OCI-LY7 (cell line): Measurements from ENCODE around the gene TP73. TPM values are rescaled to one million over a fixed set of nuclear protein-coding genes. Genes with fewer than 3 reads are reported as not detected.

ENCODE experiments used
- BruUV-seq: library from RNA; stranded (reverse); fragments of 400-500 nt; replicated peaks from 2 replicates; lab custom pipeline; 2021; lab: Mats Ljungman, UMichigan
- CTCF ChIA-PET: fragments of 300-600 bp; sonication (Branson Sonifier 250); formaldehyde crosslinking; loops from one replicate; lab custom pipeline; 2022; ENCODE audit warnings: antibody characterized with exemption; ENCODE audit not compliant: unreplicated experiment; lab: Charles Lee
- POLR2A ChIA-PET: fragments of 300-600 bp; sonication (Branson Sonifier 250); formaldehyde crosslinking; loops from one replicate; lab custom pipeline; 2022; ENCODE audit warnings: antibody characterized with exemption; lab: Charles Lee
- DNase-seq: peaks from one replicate; pipeline ENCODE4 v3.0.0-alpha.2; 2015; ENCODE audit warnings: low spot score
- H2AFZ ChIP-seq: fragments of 200-600 bp; sonication (generic), shearing (Covaris generic); 2 replicates; pipeline ENCODE4 v1.6.1; 2014; ENCODE audit warnings: mild to moderate bottlenecking, antibody characterized with exemption, low read length, moderate library complexity
- H3K27ac ChIP-seq: fragments of 200-600 bp; sonication (generic); 2 replicates; pipeline ENCODE4 v1.5.1; 2014; ENCODE audit warnings: mixed run types, low read depth, mild to moderate bottlenecking, moderate library complexity, low read length, inconsistent platforms; ENCODE audit not compliant: poor library complexity, severe bottlenecking
- H3K36me3 ChIP-seq: fragments of 200-600 bp; sonication (generic); 2 replicates; pipeline ENCODE4 v1.6.1; 2014; ENCODE audit warnings: mild to moderate bottlenecking, antibody characterized with exemption, low read length, moderate library complexity, mixed read lengths; ENCODE audit not compliant: insufficient read depth
- H3K4me1 ChIP-seq: fragments of 200-600 bp; sonication (generic); 2 replicates; pipeline ENCODE4 v1.5.1; 2014; ENCODE audit warnings: mild to moderate bottlenecking, low read length; ENCODE audit not compliant: insufficient read depth, poor library complexity, severe bottlenecking
- H3K4me2 ChIP-seq: fragments of 200-600 bp; sonication (generic); 2 replicates; pipeline ENCODE4 v1.6.1; 2014; ENCODE audit warnings: mild to moderate bottlenecking, low read length
- H3K4me3 ChIP-seq: fragments of 200-600 bp; sonication (generic); 2 replicates; pipeline ENCODE4 v1.5.1; 2014; ENCODE audit warnings: mild to moderate bottlenecking, low read depth, low read length; ENCODE audit not compliant: poor library complexity, severe bottlenecking
- H3K79me2 ChIP-seq: fragments of 200-600 bp; sonication (generic); 2 replicates; pipeline ENCODE4 v1.6.1; 2016; ENCODE audit warnings: low read depth, mild to moderate bottlenecking, low read length, moderate library complexity, mixed read lengths; ENCODE audit not compliant: insufficient read depth
- H3K9me2 ChIP-seq: fragments of 200-600 bp; sonication (generic); 2 replicates; pipeline ENCODE4 v1.6.1; 2016; ENCODE audit warnings: mild to moderate bottlenecking, low read length, mixed read lengths; ENCODE audit not compliant: insufficient read depth
- H3K9me3 ChIP-seq: fragments of 200-600 bp; sonication (generic); 2 replicates; pipeline ENCODE4 v1.6.1; 2014; ENCODE audit warnings: mild to moderate bottlenecking, mixed run types, low read length, mixed read lengths
- H4K20me1 ChIP-seq: fragments of 200-600 bp; sonication (generic); 2 replicates; pipeline ENCODE4 v1.6.1; 2014; ENCODE audit warnings: mild to moderate bottlenecking, antibody characterized with exemption, low read length, moderate library complexity, mixed read lengths; ENCODE audit not compliant: insufficient read depth
- EZH2phosphoT487 ChIP-seq: fragments of 200-600 bp; sonication (generic); IDR thresholded peaks from 2 replicates; pipeline ENCODE4 v1.6.1; 2018; ENCODE audit warnings: low read depth, borderline replicate concordance, mild to moderate bottlenecking, mixed run types, antibody characterized with exemption, low read length, moderate library complexity, mixed read lengths
- intact Hi-C: fragments of 100-400 bp; cut with micrococcal nuclease; formaldehyde crosslinking; loops from one replicate; pipeline ENCODE4 v1.10.0; 2022; ENCODE audit not compliant: unreplicated experiment
- total RNA-seq, 2 experiments: library from RNA; depleted of rRNA in 1 of 2; stranded (reverse); fragments of >200 nt in 1 of 2; shearing (Covaris generic) in 1 of 2; gene quantifications; 2 replicates each; pipeline ENCODE4 v1.2.3, GENCODE V29; 2014 to 2022
- TF ChIP-seq, protein P1 (sequence below): fragments of 200-600 bp; sonication (generic); conservative IDR thresholded peaks from 2 replicates; pipeline ENCODE4 v1.5.1; 2014; ENCODE audit warnings: mild to moderate bottlenecking, antibody characterized with exemption, low read length, moderate library complexity, mixed read lengths

TP73 gene
- total RNA-seq, 2 experiments from 2014 or later: 0.48 TPM; not detected in 1

DNA sequence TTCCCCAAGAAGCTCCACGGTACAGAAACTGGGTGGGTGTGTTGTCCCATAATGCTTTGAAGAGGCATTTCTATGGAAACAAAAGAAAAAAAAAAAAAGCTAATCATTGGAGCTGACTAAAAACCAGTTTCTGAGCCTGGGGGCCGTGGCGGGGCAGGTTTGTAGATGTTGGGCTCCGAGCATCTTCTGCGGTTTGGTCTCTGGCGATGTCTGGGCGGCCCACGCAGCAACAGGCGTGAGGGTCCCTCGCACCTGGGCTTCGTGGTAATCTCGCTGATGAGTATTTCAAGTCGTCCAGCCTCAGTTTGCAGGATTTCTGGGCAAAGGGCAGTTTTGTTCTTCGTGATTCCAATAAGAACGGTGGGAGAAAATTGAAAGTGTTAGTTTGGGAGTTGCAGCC lies 6.8 kb downstream of the TP73 start:
- POLR2A ChIA-PET: interaction anchor here (1.5 kb wide), 1 partner anchor 8 kb away, joined by 5 read pairs; no protein-coding TSS in a partner anchor
- DNase-seq: no peak

DNA sequence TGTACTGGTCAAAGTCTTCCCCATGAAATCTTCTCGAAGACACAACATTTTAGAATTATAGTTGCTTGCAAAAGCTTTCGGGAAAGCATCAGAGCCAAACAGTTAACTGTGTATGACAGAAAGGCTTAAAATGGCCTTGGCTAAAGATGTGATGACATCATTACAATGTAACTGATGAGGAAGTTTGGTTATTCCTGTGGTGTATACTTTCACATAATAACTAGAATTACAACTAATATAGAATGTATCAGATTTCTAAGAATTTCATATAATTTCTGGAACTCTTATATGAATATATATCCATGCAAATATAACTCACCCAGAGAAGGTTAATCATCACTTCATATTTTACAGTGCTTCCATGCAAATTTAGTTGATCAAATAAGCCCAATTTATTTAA lies 8.4 kb downstream of the TP73 start:
- no peaks in the 10 kb centered on the region for H4K20me1 ChIP-seq
- intact Hi-C loops: no loop called here

More for the DNA sequence above, 6.8 kb downstream of the TP73 start:
- Histone ChIP-seq H2AFZ (no peak overlapping the region), H3K4me2 (no peak overlapping the region), H3K4me3 (no peak overlapping the region), H3K27ac (no peak overlapping the region), H3K9me3 (no peaks in the 10 kb centered on the region), H3K79me2 (no peaks in the 10 kb centered on the region), H3K9me2 (no peaks in the 10 kb centered on the region), H3K36me3 (no peaks in the 10 kb centered on the region), H4K20me1 (no peaks in the 10 kb centered on the region), H3K4me1 (peaks cover 21% of the 10 kb centered on the region)
- no TSS peak for BruUV-seq
- intact Hi-C loops: no loop called here
- TF ChIP-seq, protein P1, sequence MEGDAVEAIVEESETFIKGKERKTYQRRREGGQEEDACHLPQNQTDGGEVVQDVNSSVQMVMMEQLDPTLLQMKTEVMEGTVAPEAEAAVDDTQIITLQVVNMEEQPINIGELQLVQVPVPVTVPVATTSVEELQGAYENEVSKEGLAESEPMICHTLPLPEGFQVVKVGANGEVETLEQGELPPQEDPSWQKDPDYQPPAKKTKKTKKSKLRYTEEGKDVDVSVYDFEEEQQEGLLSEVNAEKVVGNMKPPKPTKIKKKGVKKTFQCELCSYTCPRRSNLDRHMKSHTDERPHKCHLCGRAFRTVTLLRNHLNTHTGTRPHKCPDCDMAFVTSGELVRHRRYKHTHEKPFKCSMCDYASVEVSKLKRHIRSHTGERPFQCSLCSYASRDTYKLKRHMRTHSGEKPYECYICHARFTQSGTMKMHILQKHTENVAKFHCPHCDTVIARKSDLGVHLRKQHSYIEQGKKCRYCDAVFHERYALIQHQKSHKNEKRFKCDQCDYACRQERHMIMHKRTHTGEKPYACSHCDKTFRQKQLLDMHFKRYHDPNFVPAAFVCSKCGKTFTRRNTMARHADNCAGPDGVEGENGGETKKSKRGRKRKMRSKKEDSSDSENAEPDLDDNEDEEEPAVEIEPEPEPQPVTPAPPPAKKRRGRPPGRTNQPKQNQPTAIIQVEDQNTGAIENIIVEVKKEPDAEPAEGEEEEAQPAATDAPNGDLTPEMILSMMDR: no peak
- TF ChIP-seq EZH2phosphoT487: no peak
- CTCF ChIA-PET: no interaction called here

DNA sequence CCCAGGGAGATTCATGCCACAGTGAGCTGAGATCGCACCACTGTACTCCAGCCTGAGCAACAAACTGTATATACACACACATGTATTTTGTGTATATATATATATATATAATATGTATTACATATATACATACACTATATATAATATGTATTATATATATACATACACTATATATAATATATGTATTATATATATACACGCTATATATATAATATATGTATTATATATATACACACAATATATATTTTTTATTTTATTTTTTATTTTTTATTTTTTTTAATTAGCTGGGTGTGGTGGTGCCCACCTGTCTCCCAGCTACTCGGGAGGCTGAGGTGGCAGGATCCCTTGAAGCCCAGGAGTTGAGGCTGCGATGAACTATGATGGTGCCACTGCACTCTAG lies 9.3 kb downstream of the TP73 start:
- no peaks in the 10 kb centered on the region for H4K20me1 ChIP-seq
- H3K9me3 ChIP-seq: no peaks in the 10 kb centered on the region
- H3K36me3 ChIP-seq: no peaks in the 10 kb centered on the region
- no peak overlapping the region for H3K4me3 ChIP-seq
- H2AFZ ChIP-seq: no peak overlapping the region
- H3K4me2 ChIP-seq: no peak overlapping the region
- H3K9me2 ChIP-seq: no peaks in the 10 kb centered on the region
- intact Hi-C loops: no loop called here
- no peak overlapping the region for H3K27ac ChIP-seq
- ChIA-PET CTCF (no interaction called here), POLR2A (no interaction called here)
- H3K4me1 ChIP-seq: peaks cover 34% of the 10 kb centered on the region
- BruUV-seq: no TSS peak
- no peaks in the 10 kb centered on the region for H3K79me2 ChIP-seq
- DNase-seq: no peak
- TF ChIP-seq EZH2phosphoT487: no peak
- TF ChIP-seq, protein P1: no peak

More for the DNA sequence above, 8.4 kb downstream of the TP73 start:
- Histone ChIP-seq H2AFZ (peak overlapping the region; percentile 71; the same call in 1 of the 2 replicates), H3K27ac (no peak overlapping the region), H3K36me3 (no peaks in the 10 kb centered on the region), H3K4me2 (no peak overlapping the region), H3K9me3 (no peaks in the 10 kb centered on the region), H3K79me2 (no peaks in the 10 kb centered on the region), H3K4me3 (no peak overlapping the region), H3K4me1 (peaks cover 33% of the 10 kb centered on the region), H3K9me2 (no peaks in the 10 kb centered on the region)
- POLR2A ChIA-PET: no interaction called here
- DNase-seq: no peak
- no TSS peak for BruUV-seq
- TF ChIP-seq, protein P1: no peak
- TF ChIP-seq EZH2phosphoT487: no peak
- CTCF ChIA-PET: no interaction called here
